ENCODE data around the gene FMNL2. TPM values are rescaled to one million over a fixed set of nuclear protein-coding genes. Genes with fewer than 3 reads are reported as not detected.
A peak's percentile ranks its signal among the peaks of the same experiment; 100 is the strongest.

FMNL2 gene
- total and polyA plus RNA-seq, 2 experiments from 2014 or later: 5.1 to 11.7 TPM

DNA sequence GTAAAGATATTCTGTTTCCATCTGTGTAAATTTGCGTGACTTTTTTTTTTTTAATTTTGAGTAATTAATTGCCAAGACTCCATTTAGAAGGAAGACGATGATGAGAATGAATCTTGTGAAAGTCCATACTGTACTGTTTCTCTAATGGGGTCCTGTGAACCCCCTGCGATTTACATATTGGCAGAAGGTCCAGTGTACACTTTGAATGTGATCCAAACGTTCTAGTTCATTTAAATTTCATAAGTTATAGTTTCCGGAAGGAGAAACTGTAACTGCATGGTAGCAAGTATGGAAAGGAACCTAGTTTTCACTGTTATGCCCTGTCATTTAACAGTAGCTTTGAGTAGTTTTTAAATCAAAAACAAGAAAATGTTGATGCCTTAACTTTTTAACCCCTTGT, 166.7 kb downstream of the FMNL2 start:
- H3K4me1 ChIP-seq (ENCODE audit: low read depth): peaks cover 15% of the 10 kb centered on the region
- DNase-seq (ENCODE audit: low read depth in 1 of 2, low spot score in 1 of 2): no peak
- H3K36me3 ChIP-seq: no peaks in the 10 kb centered on the region
- no peaks in the 10 kb centered on the region for H3K27me3 ChIP-seq
- H3K27ac ChIP-seq: no peak overlapping the region
- TF ChIP-seq, protein P1, sequence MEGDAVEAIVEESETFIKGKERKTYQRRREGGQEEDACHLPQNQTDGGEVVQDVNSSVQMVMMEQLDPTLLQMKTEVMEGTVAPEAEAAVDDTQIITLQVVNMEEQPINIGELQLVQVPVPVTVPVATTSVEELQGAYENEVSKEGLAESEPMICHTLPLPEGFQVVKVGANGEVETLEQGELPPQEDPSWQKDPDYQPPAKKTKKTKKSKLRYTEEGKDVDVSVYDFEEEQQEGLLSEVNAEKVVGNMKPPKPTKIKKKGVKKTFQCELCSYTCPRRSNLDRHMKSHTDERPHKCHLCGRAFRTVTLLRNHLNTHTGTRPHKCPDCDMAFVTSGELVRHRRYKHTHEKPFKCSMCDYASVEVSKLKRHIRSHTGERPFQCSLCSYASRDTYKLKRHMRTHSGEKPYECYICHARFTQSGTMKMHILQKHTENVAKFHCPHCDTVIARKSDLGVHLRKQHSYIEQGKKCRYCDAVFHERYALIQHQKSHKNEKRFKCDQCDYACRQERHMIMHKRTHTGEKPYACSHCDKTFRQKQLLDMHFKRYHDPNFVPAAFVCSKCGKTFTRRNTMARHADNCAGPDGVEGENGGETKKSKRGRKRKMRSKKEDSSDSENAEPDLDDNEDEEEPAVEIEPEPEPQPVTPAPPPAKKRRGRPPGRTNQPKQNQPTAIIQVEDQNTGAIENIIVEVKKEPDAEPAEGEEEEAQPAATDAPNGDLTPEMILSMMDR (IDR thresholded peaks at IDR 0.05; ENCODE audit: low read depth, low read length): no peak
- no peak overlapping the region for H3K4me3 ChIP-seq
- no peaks in the 10 kb centered on the region for H3K9me3 ChIP-seq (ENCODE audit: low read depth)

DNA sequence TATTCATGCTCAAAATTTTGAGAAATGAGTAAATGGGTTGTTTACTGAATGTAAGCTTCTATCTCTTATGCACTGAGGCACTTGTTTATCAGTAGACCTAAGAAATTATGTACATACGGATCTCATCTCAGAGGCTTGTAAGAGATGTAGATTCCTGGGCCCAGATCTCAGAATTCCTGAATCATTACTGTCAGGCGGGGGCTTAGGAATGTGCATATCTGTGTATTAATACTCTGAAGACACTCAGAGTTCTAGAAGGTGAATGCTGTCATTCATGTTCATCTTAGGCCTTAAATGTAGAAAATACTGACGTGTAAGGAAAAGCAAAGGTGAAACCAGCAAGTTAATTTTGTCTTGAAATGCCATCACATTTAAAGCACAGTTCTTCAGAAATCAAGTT, 169.6 kb downstream of the FMNL2 start:
- no peaks in the 10 kb centered on the region for H3K36me3 ChIP-seq
- H3K4me1 ChIP-seq (ENCODE audit: low read depth): peaks cover 10% of the 10 kb centered on the region
- DNase-seq (ENCODE audit: low read depth in 1 of 2, low spot score in 1 of 2): peak in 1 of 2 donors; percentile 35
- TF ChIP-seq, protein P1 (IDR thresholded peaks at IDR 0.05; ENCODE audit: low read depth, low read length): no peak
- no peaks in the 10 kb centered on the region for H3K9me3 ChIP-seq (ENCODE audit: low read depth)
- H3K27me3 ChIP-seq: no peaks in the 10 kb centered on the region
- no peak overlapping the region for H3K27ac ChIP-seq
- no peak overlapping the region for H3K4me3 ChIP-seq

DNA sequence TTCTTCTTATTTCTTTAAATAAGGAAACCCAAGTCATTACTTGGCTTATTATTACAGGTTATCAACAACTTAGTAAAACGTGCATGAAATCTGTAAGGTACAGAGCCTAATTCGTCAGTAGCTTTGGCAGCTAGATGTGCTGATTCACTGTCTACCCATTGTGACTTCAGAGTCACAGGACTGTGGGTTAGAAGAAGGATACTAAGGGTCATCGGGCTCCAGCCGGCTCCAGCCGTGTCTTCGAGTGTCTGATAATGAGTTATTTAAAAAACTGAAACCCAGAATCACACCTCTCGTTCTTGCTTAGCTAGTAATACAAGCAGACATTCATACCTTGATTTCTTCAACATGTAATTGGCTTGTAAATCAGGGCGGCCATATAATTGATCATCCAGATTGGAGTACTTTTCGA, 170.5 kb downstream of the FMNL2 start:
- H3K27ac ChIP-seq: no peak overlapping the region
- no peaks in the 10 kb centered on the region for H3K27me3 ChIP-seq
- H3K4me1 ChIP-seq (ENCODE audit: low read depth): peaks cover 10% of the 10 kb centered on the region
- no peaks in the 10 kb centered on the region for H3K36me3 ChIP-seq
- DNase-seq (ENCODE audit: low read depth in 1 of 2, low spot score in 1 of 2): peak in 1 of 2 donors; percentile 55
- H3K9me3 ChIP-seq (ENCODE audit: low read depth): no peaks in the 10 kb centered on the region
- no peak overlapping the region for H3K4me3 ChIP-seq
- TF ChIP-seq, protein P1 (IDR thresholded peaks at IDR 0.05; ENCODE audit: low read depth, low read length): no peak

DNA sequence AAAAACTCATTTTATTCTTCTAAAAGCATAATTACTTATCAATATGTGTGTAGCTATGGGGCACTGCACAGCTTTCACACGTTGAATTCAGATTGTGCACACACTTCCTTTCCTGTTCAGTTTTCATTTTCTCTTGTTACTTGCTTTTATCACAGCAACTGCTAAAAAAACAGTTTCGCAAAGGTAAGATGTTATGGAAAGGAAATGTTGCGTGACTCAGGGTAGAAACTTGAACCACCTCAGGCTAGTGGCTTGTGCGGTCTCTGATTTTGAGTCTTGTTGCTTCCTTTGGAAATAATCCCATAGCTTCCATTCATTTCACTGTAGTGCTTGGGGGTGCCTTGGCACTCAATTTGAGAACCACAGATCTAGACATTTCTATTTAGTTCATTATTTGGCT, 171.9 kb downstream of the FMNL2 start:
- TF ChIP-seq, protein P1 (IDR thresholded peaks at IDR 0.05; ENCODE audit: low read depth, low read length): no peak
- no peaks in the 10 kb centered on the region for H3K9me3 ChIP-seq (ENCODE audit: low read depth)

DNA sequence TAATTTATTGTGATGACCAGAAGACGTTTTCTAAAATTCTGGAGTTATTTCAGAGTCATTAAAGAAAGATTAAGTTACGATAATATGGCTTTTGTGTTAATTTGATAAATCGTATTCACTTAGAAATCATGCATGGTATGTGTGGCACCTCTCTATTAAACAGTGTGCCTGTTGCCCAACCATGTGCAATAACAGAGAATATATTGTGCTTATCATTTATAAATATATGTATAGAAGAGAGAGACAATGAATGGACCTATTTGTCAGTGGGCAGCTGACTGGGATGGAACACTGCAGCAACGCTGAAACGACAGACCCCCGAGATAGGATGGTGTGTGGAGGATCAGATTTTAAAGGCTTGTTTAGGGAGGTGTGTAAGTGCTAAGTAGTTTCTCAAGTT, 172.9 kb downstream of the FMNL2 start:
- Histone ChIP-seq H3K36me3 (no peaks in the 10 kb centered on the region), H3K27ac (no peak overlapping the region), H3K4me1 (ENCODE audit: low read depth) (peaks cover 10% of the 10 kb centered on the region), H3K27me3 (no peaks in the 10 kb centered on the region), H3K4me3 (no peak overlapping the region), H3K9me3 (ENCODE audit: low read depth) (no peaks in the 10 kb centered on the region)
- TF ChIP-seq, protein P1 (IDR thresholded peaks at IDR 0.05; ENCODE audit: low read depth, low read length): no peak
- DNase-seq (ENCODE audit: low read depth in 1 of 2, low spot score in 1 of 2): no peak

More for the DNA sequence above, 171.9 kb downstream of the FMNL2 start:
- H3K4me1 ChIP-seq (ENCODE audit: low read depth): peaks cover 10% of the 10 kb centered on the region
- H3K27ac ChIP-seq: no peak overlapping the region
- H3K27me3 ChIP-seq: no peaks in the 10 kb centered on the region
- no peaks in the 10 kb centered on the region for H3K36me3 ChIP-seq
- H3K4me3 ChIP-seq: no peak overlapping the region
- peak in 1 of 2 donors; percentile 57 for DNase-seq (ENCODE audit: low read depth in 1 of 2, low spot score in 1 of 2)

DNA sequence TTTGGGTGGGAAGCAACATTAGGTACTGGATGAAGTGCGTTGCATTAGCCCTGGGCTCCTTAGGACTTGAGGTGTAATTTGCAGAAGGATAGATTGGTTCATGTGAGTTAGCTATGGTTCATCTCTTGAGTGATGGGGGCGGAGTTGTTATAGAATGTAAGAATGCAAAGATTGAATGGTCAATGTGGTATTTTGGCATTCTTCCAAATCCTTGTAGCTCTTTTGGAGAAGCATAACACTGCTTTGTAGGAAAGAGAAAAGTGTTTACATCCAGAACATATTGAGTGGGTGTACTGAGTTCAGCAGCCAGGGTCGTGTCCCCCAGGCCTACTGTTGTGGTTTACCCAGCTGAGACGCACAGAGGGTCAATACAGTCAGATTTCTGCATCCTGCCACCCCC, 173.5 kb downstream of the FMNL2 start:
- no peaks in the 10 kb centered on the region for H3K36me3 ChIP-seq
- no peaks in the 10 kb centered on the region for H3K9me3 ChIP-seq (ENCODE audit: low read depth)
- DNase-seq (ENCODE audit: low read depth in 1 of 2, low spot score in 1 of 2): peak; percentile 23 to 56
- H3K27ac ChIP-seq: no peak overlapping the region
- peaks cover 10% of the 10 kb centered on the region for H3K4me1 ChIP-seq (ENCODE audit: low read depth)
- TF ChIP-seq, protein P1 (IDR thresholded peaks at IDR 0.05; ENCODE audit: low read depth, low read length): no peak
- H3K27me3 ChIP-seq: no peaks in the 10 kb centered on the region
- H3K4me3 ChIP-seq: no peak overlapping the region

All from cardiac muscle cell (in vitro differentiated cells and primary cell).